Lower leg skin (tissue), 3 donors: ENCODE measurements around the gene MRPL41.

Experiments used
- POLR2A ChIP-seq, 2 donors: fragments of 450-650 bp; IDR thresholded peaks; one replicate each; pipeline ENCODE4 v1.6.1; 2016 to 2017; ENCODE audit warnings: antibody characterized with exemption in 2 of 2, mild to moderate bottlenecking in 1 of 2, moderate library complexity in 1 of 2
- TF ChIP-seq, protein P1 (sequence below), 3 donors: fragments of 450-650 bp; IDR thresholded peaks; one replicate each; pipeline ENCODE4 v1.5.1; 2016; ENCODE audit warnings: antibody characterized with exemption in 3 of 3, mild to moderate bottlenecking in 3 of 3, moderate library complexity in 2 of 3

DNA sequence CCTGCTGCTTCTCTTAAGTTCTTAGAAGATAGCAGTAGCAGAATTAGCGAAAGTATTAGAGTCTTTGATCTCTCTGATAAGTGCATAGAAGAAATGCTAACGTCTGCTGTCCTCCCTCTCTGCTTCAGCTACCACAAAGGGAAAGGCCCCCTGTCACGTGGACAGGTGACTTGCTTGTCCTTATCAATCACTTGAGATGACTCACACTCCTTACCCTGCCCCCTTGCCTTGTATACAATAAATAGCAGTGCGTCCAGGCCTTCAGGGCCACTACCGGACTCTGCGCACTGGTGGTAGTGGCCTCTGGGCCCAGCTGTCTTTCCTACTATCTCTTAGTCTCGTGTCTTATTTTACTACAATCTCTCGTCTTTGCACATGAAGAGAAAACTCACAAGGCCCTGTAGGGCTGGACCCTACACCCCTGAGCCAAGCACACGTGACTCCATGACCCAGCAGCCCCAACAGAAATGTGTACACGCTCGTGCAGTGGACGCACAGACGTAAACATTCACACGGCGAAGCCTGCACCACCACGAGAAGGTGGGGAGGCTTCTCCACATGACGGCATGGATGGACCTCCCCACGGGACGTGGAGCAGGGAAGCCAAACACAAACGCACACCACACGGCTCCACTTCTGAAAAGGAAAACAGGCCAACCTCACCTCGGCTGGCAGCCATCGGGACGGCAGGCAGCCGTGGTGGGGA lies 39.8 kb upstream of the MRPL41 start:
- TF ChIP-seq POLR2A (IDR thresholded peaks at IDR 0.05): no peak
- TF ChIP-seq, protein P1, sequence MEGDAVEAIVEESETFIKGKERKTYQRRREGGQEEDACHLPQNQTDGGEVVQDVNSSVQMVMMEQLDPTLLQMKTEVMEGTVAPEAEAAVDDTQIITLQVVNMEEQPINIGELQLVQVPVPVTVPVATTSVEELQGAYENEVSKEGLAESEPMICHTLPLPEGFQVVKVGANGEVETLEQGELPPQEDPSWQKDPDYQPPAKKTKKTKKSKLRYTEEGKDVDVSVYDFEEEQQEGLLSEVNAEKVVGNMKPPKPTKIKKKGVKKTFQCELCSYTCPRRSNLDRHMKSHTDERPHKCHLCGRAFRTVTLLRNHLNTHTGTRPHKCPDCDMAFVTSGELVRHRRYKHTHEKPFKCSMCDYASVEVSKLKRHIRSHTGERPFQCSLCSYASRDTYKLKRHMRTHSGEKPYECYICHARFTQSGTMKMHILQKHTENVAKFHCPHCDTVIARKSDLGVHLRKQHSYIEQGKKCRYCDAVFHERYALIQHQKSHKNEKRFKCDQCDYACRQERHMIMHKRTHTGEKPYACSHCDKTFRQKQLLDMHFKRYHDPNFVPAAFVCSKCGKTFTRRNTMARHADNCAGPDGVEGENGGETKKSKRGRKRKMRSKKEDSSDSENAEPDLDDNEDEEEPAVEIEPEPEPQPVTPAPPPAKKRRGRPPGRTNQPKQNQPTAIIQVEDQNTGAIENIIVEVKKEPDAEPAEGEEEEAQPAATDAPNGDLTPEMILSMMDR (IDR thresholded peaks at IDR 0.05): no peak
